SK-N-DZ (cell line): ENCODE results near the gene GRIN1. TPM values are rescaled to one million over a fixed set of nuclear protein-coding genes. Genes with fewer than 3 reads are reported as not detected.

Experiments
- DNase-seq: peaks from one replicate; pipeline ENCODE4 v3.0.0-alpha.2; 2015; ENCODE audit warnings: low spot score
- polyA plus RNA-seq, 2 experiments: library from polyadenylated mRNA; depleted of rRNA; stranded (reverse); fragments of >200 nt; gene quantifications; 2 replicates each; pipeline ENCODE4 v1.2.3, GENCODE V29; 2014

The GRIN1 gene
- polyA plus RNA-seq (2014; cell fraction: cytosol; rRNA removed), result 0.09 and 0.66 TPM in 2 replicates
- polyA plus RNA-seq (2014; cell fraction: nucleus; rRNA removed), result 0.76 and 3.7 TPM in 2 replicates

DNA sequence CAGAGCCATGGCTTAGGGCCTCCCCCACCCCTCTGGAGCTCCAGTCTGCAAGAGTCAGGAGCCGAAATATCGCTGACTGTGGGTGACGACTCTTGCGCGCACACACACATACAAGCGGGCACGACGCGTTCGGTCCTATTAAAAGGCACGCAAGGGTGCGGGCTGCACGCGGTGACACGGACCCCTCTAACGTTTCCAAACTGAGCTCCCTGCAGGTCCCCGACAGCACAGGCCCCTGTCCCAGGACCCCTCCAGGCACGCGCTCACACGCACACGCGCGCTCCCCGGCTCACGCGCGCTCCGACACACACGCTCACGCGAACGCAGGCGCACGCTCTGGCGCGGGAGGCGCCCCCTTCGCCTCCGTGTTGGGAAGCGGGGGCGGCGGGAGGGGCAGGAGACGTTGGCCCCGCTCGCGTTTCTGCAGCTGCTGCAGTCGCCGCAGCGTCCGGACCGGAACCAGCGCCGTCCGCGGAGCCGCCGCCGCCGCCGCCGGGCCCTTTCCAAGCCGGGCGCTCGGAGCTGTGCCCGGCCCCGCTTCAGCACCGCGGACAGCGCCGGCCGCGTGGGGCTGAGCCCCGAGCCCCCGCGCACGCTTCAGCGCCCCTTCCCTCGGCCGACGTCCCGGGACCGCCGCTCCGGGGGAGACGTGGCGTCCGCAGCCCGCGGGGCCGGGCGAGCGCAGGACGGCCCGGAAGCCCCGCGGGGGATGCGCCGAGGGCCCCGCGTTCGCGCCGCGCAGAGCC, at the start of gene GRIN1:
GRIN1 (plus strand) TSS at position 433 of the 746 bp plus-strand sequence. CDS start 333 bp downstream, outside the sequence.
- no peak for DNase-seq

DNA sequence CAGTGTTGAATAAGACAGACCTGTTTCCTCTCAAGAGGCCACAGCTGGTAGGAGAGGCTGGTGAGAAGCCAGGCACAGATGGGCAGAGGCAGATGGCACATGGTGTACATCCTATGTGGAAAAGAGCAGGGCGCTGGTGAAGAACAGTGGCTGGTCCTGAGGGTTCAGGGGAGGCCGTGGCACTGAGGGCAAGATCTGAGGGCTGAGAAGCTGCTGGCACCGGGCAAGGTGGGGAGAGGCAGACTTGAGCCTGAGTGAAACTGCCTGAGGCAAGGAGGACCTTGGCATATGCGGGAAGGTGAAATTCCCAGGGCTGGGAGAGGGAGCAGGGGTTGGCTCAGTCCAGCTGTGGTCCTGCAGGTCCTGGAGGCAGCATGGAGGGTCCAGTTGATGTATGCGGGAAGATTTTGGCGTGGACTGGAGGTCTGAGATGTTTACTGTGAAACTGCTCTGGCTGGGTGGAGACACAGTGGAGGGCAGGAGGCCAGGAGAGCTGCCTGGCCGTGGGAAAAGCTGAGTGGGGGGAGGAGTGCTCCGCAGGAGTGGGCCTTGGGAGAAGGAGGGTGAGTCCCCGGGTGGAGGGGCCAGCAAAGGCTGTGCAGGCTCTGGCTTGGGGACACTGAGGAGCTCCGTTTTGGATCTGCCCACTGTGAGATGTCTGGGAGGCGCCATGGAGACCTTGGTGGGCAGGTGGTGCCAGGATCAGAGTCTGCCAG, 49.6 kb upstream of the GRIN1 start:
- DNase-seq, result no peak

DNA sequence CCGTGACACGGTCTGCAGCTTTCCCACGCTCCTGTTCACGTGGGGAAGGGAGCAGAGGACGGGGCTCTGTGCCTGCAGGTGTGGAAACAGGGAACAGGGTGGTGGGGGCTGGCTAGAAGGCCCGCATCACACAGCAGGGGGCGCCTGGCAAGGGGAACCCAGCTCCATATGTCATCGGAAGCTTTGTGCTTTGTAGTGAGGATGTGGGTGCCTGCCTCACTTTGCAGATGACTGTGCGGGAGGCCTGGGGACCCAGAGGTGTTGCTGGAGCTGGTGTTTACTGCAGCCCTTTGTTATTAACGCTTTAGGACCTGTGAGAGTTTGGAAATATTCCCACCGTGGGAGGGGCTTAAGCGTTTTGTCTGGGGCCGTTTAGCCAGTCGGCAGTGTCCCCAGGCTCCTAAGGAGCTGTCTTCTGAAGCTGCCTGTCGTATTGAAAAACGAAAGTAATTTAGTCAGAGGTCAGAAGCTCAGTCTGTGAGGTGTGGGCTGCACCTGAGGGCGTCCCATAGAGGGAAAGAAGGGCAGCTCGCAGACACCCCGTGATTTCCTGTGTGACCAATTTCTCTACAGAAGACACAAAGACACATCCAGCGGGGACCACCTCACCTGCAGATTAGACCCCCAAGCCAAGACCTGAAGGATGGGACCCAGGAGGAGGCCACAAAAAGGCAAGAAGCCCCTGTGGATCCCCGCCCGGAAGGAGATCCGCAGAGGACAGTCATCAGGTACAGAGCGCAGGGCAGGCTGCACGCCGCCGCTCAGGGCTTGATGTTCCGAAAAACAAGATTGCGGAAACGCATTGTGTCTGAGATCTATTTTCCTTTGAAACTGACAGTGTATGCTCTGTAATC, 43.1 kb upstream of the GRIN1 start:
- no peak for DNase-seq

DNA sequence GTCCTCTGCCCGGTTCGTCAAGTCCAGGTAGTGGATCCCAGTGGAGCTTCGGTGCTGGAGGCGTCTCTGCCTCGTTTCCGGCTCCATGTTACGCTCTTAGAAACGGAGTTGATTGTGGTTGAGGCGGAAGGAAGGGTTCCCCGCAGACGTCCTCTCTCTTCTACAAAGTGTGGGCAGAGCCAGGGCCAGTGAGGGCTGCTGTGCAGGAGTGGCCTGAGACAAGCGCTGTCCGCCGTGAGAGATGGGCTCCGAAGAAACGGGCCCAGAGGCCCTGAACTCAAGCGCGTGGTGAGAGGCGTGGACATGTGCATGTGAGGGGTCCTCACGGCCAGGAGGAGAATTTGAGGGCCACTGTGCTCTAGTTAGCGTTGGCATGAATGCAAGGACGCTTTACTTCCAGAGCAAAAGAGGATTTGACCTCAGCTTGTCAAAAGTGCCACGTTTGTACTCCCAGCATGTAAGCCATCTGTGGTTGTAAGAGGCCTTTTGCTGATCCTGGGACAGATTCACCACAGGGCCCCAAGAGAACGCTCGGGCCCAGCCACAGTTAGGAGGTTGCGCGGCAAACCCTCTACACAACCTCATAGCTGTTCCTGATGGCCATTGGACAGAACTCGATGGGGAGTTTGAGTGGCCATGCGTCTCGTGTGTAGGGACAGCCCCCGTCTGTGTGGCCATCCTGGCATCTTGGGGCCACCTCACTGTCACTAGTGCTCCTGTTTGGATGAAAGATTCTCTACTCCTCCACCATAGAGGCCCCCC, 42.0 kb upstream of the GRIN1 start:
- DNase-seq, result no peak

DNA sequence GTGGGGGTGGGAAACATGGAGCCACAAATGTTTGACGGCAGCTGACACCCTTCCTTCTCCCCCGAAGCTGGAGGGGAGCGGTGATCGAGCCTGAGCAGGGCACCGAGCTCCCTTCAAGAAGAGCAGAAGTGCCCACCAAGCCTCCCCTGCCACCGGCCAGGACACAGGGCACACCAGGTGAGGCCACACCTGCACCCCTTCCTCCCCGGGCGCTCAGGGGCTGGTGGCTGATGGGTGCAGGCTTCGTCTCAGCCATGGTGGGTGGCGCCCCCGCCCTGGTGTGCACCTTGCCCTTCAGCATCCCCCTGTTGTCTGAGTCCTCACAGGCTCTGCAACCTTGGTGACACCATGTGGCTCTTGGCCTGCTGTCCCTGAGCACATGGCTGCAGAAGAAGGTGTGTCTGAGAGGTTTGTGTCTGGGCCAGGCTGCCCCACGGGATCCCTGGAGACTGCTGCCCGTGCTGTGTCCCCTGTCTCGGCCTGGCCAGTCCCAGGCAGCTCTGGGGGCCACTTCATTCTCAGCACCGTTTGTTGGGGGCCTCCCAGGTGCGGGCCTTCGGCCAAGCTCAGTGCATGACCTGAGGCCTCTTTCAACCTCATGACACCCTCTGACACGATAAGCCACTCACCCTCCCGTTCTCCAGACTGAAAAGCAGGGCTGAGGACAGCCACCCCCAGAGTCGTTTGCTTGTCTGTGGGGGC, 41.0 kb upstream of the GRIN1 start:
- no peak for DNase-seq

DNA sequence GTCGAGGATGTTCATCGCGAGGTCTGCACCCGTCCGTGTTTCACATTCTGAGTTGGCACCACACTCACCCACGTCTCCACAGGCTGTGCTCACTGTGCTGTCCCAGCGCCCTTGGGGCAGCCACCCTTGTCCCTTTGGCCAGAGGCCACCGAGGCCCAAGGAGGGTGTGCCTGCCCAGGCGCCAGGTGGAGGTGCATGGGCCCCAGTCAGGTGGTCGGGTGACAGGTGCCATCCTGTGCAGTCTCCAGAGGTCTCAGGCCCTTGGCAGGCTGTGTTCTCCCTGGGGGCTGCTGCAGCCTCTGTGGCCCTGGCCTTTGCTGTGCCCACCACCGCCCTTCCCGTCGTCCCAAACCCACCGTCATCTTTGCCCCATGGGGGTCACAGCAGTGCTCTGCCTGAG, 39.7 kb upstream of the GRIN1 start:
- no peak for DNase-seq

DNA sequence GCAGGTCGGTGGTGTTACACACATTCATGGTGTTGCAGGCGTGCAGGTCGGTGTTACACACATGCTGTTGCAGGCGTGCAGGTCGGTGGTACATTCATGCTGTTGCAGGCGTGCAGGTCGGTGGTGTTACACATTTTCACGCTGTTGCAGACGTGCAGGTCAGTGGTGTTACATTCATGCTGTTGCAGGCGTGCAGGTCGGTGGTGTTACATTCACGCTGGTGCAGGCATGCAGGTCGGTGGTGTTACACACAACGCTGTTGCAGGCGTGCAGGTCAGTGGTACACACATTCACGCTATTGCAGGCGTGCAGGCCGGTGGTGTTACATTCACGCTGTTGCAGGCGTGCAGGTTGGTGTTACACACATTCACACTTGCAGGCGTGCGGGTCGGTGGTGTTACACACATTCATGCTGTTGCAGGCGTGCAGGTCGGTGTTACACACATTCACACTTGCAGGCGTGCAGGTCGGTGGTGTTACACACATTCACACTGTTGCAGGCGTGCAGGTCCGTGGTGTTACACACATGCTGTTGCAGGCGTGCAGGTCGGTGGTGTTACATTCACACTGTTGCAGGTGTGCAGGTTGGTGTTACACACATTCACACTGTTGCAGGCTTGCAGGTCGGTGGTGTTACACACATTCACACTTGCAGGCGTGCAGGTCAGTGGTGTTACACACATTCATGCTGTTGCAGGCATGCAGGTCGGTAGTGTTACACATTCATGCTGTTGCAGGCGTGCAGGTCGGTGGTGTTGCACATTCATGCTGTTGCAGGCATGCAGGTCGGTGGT, 35.6 kb upstream of the GRIN1 start:
- no peak for DNase-seq

DNA sequence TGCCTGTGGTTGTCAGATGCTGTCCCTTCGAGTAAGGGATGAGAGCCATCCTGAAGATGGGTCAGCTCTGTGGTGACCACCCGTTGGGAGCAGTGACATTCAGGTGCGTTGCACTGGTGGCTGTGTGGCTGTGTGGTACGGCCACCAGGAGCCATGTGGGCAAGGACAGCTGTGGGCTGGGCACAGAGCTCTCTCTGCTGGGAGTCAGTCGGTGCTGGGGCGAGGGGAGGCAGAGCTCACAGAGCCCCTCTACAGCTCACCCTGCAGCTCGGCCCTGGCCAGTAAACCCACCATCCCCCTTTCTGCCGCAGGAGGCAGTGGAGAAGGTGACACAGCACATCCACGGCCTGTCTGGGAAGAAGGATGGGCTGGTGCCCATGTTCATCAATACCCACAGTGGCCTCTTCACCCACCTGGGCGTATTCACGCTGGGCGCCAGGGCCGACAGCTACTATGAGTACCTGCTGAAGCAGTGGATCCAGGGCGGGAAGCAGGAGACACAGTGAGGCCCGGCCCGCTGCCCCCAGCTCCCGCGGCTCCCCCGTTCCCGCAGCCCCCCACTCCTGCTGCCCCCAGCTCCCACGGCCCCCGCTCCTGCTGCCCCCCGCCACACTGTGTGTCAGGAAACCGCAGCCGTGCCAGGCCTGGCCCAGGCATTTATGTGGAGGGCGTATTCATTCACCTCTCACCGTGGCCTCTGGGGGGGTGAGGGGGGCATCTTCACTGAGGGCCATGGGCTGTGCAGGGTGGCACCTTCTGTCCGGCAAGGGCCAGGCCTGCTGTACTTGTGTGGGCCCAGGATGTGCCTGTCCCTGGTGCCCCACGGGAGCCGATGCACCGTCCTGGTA, 32.9 kb upstream of the GRIN1 start:
- no peak for DNase-seq

DNA sequence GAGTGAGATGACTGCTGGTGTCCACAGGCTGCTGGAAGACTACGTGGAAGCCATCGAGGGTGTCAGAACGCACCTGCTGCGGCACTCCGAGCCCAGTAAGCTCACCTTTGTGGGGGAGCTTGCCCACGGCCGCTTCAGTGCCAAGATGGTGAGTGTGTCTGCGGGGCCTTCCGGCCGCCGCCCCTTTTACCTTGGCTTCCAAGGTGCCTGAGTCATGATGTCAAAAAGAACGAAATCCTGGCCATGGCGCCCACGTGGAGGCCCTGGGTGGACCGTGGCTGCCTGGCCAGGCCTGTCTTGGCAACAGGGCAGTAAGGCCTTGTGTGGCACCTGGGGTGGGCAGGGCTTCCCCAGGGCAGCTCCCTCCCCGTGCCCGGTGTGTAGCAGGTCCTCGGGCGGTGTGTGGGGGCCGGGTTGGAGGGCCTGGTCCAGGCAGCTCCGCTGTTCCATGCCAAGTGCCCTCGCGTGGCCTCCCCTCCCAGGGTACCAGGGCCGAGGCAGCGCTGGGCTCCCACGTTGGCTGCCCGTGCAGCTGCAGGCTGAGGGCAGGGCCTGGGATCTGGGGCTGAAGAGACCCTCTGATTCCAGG, 32.2 kb upstream of the GRIN1 start:
- DNase-seq, result no peak

DNA sequence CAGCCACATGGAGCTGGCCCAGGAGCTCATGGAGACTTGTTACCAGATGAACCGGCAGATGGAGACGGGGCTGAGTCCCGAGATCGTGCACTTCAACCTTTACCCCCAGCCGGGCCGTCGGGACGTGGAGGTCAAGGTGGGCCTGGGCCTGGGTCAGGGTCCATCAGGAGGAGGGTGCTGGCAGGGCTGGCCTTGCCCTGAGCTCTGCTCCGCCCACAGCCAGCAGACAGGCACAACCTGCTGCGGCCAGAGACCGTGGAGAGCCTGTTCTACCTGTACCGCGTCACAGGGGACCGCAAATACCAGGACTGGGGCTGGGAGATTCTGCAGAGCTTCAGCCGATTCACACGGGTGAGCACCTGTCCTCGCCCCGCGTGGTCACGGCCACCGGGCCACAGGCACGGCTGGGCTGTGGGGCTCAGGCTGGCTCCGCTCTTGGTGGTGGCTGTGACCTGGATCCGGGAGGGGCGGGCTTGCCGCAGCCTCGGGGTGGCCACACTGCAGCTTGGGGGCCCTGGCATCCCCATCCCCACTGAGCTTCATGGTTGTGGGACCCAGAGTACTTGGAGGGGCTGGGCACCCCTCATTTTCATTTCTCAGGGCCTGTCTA, 31.5 kb upstream of the GRIN1 start:
- DNase-seq, result no peak

DNA sequence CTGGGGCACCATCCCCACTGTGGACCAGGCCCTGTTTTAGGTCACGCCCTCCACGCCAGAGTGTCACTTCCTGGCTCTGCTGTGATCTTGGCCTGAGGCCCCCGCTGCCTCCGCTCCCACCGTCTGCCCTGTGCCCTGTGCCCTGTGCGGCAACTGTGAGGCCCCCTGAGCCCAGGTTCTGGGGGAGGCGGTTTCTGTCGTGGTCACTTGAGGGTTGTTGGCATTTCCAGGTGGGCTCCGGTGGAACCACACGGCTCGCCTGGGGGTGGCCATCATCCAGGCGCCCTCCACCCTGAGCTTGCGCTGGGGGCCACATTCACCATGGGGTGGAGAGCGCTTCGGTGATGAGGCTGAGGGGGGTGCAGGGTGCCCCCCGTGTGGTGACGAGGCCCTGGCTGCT, 31.0 kb upstream of the GRIN1 start:
- no peak for DNase-seq

DNA sequence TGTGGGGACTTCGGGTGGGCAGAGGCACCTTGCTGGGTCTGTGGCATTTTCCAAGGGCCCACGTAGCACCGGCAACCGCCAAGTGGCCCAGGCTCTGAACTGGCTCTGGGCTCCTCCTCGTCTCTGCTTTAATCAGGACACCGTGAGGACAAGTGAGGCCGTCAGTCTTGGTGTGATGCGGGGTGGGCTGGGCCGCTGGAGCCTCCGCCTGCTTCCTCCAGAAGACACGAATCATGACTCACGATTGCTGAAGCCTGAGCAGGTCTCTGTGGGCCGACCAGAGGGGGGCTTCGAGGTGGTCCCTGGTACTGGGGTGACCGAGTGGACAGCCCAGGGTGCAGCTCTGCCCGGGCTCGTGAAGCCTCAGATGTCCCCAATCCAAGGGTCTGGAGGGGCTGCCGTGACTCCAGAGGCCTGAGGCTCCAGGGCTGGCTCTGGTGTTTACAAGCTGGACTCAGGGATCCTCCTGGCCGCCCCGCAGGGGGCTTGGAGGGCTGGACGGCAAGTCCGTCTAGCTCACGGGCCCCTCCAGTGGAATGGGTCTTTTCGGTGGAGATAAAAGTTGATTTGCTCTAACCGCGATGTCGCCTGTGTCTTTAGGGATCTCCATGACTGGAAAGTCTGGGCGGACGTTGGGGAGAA, 30.2 kb upstream of the GRIN1 start:
- no peak for DNase-seq

DNA sequence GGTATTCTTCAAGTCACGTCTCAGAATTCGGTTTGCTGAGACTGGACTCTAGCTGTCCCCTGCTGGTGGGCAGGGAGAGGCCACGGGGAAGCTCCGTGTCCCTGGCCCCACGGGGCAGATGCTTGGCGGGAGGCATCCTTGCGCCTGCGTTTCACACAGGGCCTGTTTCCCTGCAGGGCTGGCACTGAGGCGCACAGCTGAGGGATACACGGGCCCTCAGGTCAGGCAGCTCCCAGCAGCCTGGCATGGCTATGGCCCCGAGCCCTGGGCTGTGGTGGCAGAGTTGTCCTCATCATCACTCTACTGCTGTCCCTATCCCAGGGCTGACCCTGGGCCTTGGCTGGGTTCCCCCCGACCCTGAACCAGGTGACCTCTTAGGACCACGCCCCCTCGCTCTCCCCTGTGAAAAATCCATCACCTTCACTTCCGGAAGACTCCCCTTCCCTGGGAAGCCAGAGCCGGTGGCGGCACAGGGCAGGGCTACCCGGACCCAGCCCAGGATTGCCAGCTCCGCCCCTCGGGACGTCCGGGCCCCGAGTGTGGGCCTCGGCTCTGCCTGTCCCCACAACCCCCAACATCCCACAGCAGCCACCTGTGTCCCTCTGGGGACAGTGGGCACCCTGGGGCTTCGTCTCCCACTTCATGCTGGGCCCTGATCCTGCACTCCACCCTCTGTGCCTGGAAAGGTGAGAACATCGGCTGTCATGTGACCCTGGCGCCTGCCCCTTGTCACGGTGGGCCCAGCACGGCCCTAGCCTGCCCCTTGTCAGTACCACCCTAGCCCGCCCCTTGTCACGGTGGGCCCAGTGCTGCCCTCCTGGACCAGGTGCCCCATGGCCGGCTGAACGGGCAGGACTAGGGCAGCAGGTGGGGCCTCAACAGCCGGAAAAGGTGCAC, 29.5 kb upstream of the GRIN1 start:
- no peak for DNase-seq

DNA sequence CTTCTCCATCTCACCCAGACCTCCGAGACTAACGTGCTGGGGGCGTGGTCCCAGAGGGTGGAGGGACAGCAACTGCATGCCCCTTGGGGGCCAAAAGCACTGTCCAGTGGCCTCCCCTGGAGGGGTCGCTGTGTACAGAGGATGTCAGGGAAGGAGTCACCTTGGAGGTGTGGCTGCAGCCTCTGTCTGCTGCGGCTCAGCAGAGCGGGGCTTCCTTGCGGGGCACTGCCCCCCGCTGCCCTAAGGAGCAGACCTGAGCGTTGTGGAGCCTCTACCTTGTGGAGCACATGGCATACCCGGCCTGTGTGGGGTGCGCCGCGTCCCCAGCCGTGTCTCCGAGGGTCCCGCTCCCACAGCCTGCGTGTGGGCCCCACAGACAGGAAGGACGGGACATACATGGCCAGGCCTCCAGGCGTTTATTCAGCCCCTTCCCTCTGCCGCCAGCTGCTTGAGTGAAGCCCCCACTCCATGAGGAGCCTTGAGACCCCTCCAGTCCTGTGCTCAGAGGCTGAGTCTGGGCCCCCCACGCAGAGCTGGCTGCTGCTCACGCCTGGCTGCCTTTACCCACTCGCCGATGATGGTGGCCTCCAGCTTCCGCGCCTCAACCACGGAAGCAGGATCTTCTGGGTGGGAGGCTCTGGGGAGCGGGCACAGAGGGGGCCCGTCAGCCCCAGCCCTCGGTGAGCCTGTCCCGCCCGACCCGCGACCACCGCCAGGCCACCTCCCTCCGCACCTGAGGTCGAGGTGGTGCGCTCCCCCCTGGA, 28.6 kb upstream of the GRIN1 start:
- no peak for DNase-seq

DNA sequence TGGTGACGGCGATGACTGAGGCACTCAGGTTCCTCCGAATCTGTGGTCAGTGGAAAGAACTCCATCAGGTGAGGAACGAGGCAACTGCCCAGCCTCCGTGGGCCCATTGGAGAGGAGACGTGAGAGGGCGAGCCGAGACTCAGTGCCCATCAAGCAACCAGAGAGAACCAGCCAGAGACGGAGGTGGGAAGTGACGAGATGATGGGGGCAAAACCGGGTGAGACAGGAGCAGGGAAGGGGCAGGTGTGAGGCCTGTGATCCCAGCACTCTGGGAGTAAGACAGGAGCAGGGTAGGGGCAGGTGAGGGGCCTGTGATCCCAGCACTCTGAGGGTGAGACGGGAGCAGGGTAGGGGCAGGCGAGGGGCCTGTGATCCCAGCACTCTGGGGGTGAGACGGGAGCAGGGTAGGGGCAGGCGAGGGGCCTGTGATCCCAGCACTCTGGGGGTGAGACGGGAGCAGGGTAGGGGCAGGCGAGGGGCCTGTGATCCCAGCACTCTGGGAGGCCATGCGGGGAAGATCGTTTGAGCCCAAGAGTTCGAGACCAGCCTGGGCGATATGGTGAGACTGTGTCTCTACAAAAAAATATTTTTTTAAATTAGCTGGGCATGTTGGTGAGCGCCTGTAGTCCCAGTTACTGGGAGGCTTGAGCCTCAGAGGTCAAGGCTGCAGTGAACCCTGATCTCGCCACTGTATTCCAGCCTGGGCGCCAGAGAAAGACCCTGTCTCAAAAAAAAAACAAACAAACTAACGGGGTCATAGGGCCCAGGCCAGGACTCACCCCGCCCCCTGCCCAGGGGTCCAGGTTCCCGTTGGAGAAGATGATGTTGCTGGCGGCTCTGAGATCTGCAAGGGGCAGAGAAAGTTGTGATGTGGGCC, 27.8 kb upstream of the GRIN1 start:
- no peak for DNase-seq
